H9 (cell line): ENCODE measurements around the gene ACBD6. TPM values are rescaled to one million over a fixed set of nuclear protein-coding genes. Genes with fewer than 3 reads are reported as not detected.
A peak's percentile ranks its signal among the peaks of the same experiment; 100 is the strongest.

Experiments
- DNase-seq: peaks from one replicate; pipeline ENCODE4 v3.0.0-alpha.2; 2017
- H2AFZ ChIP-seq: one replicate; pipeline ENCODE4 v1.6.1; 2013; ENCODE audit warnings: mild to moderate bottlenecking, low read length, control low read depth, moderate library complexity
- H2AK5ac ChIP-seq: 2 replicates; pipeline ENCODE4 v1.6.1; 2013; ENCODE audit warnings: low read length, control low read depth, mixed read lengths; ENCODE audit not compliant: insufficient read length
- H2BK120ac ChIP-seq: one replicate; pipeline ENCODE4 v1.6.1; 2013; ENCODE audit warnings: low read depth, mild to moderate bottlenecking, low read length, control low read depth, inconsistent platforms; ENCODE audit not compliant: poor library complexity, severe bottlenecking
- H2BK12ac ChIP-seq: 2 replicates; pipeline ENCODE4 v1.6.1; 2013; ENCODE audit warnings: low read length, control low read depth, mixed read lengths, low read depth; ENCODE audit not compliant: insufficient read length
- H2BK15ac ChIP-seq: 2 replicates; pipeline ENCODE4 v1.6.1; 2013; ENCODE audit warnings: low read depth, low read length, control low read depth
- H2BK20ac ChIP-seq: one replicate; pipeline ENCODE4 v1.6.1; 2013; ENCODE audit warnings: low read depth, mild to moderate bottlenecking, low read length, control low read depth, inconsistent platforms; ENCODE audit not compliant: poor library complexity, severe bottlenecking
- H2BK5ac ChIP-seq: 2 replicates; pipeline ENCODE4 v1.6.1; 2013; ENCODE audit warnings: low read length, control low read depth, mixed read lengths; ENCODE audit not compliant: insufficient read length
- H3K14ac ChIP-seq: 2 replicates; pipeline ENCODE4 v1.6.1; 2013; ENCODE audit warnings: low read length, control low read depth; ENCODE audit not compliant: insufficient read depth
- H3K18ac ChIP-seq: 2 replicates; pipeline ENCODE4 v1.6.1; 2013; ENCODE audit warnings: low read depth, mild to moderate bottlenecking, mixed read lengths, low read length, control low read depth; ENCODE audit not compliant: insufficient read length
- H3K23ac ChIP-seq: 2 replicates; pipeline ENCODE4 v1.6.1; 2013; ENCODE audit warnings: low read length, control low read depth, mixed read lengths, low read depth; ENCODE audit not compliant: insufficient read length
- H3K23me2 ChIP-seq: 2 replicates; pipeline ENCODE4 v1.6.1; 2013; ENCODE audit warnings: low read depth, mild to moderate bottlenecking, mixed read lengths, low read length, control low read depth; ENCODE audit not compliant: insufficient read length, poor library complexity, severe bottlenecking
- H3K27ac ChIP-seq: 2 replicates; pipeline ENCODE4 v1.5.1; 2013; ENCODE audit warnings: low read length, control low read depth, mixed read lengths, low read depth; ENCODE audit not compliant: insufficient read length
- H3K27me3 ChIP-seq: 2 replicates; pipeline ENCODE4 v1.6.1; 2013; ENCODE audit warnings: low read length, control low read depth, inconsistent platforms; ENCODE audit not compliant: insufficient read depth
- H3K4ac ChIP-seq: 2 replicates; pipeline ENCODE4 v1.6.1; 2013; ENCODE audit warnings: low read depth, mild to moderate bottlenecking, control low read depth, inconsistent platforms, low read length, moderate library complexity
- H3K4me1 ChIP-seq: 2 replicates; pipeline ENCODE4 v1.6.1; 2013; ENCODE audit warnings: low read length, control low read depth, inconsistent platforms; ENCODE audit not compliant: insufficient read depth
- H3K4me2 ChIP-seq: 2 replicates; pipeline ENCODE4 v1.6.1; 2013; ENCODE audit warnings: low read length, control low read depth, mixed read lengths; ENCODE audit not compliant: insufficient read length, insufficient read depth
- H3K56ac ChIP-seq: 2 replicates; pipeline ENCODE4 v1.6.1; 2013; ENCODE audit warnings: low read depth, mild to moderate bottlenecking, mixed read lengths, low read length, control low read depth; ENCODE audit not compliant: insufficient read length
- H3K79me1 ChIP-seq: 2 replicates; pipeline ENCODE4 v1.6.1; 2013; ENCODE audit warnings: low read depth, mild to moderate bottlenecking, moderate library complexity, low read length, control low read depth, inconsistent platforms; ENCODE audit not compliant: insufficient read depth, poor library complexity, severe bottlenecking
- H3K79me2 ChIP-seq: 2 replicates; pipeline ENCODE4 v1.6.1; 2013; ENCODE audit warnings: low read length, control low read depth, inconsistent platforms; ENCODE audit not compliant: insufficient read depth
- H3K9ac ChIP-seq: 2 replicates; pipeline ENCODE4 v1.6.1; 2013; ENCODE audit warnings: low read length, control low read depth, mixed read lengths; ENCODE audit not compliant: insufficient read length; ENCODE audit errors: extremely low read depth
- H3K9me3 ChIP-seq: one replicate; pipeline ENCODE4 v1.6.1; 2013; ENCODE audit warnings: low read depth, low read length, inconsistent platforms; ENCODE audit not compliant: control insufficient read depth
- H3T11ph ChIP-seq: one replicate; pipeline ENCODE4 v1.6.1; 2013; ENCODE audit warnings: mild to moderate bottlenecking, low read length, control low read depth, inconsistent platforms
- H4K20me1 ChIP-seq: one replicate; pipeline ENCODE4 v1.6.1; 2013; ENCODE audit not compliant: control insufficient read depth, insufficient read length, insufficient read depth
- H4K5ac ChIP-seq: 2 replicates; pipeline ENCODE4 v1.6.1; 2013; ENCODE audit warnings: low read depth, mild to moderate bottlenecking, mixed read lengths, low read length, control low read depth; ENCODE audit not compliant: insufficient read length
- H4K8ac ChIP-seq: replicated peaks from 2 replicates; pipeline ENCODE4 v1.6.1; 2013; ENCODE audit warnings: low read length, control low read depth, mixed read lengths, low read depth; ENCODE audit not compliant: insufficient read length
- H4K91ac ChIP-seq: 2 replicates; pipeline ENCODE4 v1.6.1; 2013; ENCODE audit warnings: low read depth, mild to moderate bottlenecking, moderate library complexity, mixed read lengths, low read length, control low read depth; ENCODE audit not compliant: insufficient read length
- H3K27ac Mint-ChIP-seq, 3 experiments: 2 replicates in 2 of 3; 3 replicates in 1 of 3; pipeline ENCODE4 v1.8.0; 2020 to 2021; ENCODE audit warnings: mixed read lengths in 3 of 3, mild to moderate bottlenecking in 1 of 3, moderate library complexity in 1 of 3
- H3K27me3 Mint-ChIP-seq: 2 replicates; pipeline ENCODE4 v1.8.0; 2021; ENCODE audit warnings: low read depth, mild to moderate bottlenecking, moderate library complexity, mixed read lengths
- H3K36me3 Mint-ChIP-seq, 3 experiments: 2 replicates in 2 of 3; 3 replicates in 1 of 3; pipeline ENCODE4 v1.8.0; 2020 to 2021; ENCODE audit warnings: low read depth in 3 of 3, mixed read lengths in 3 of 3; ENCODE audit not compliant: insufficient read depth in 1 of 3
- H3K4me1 Mint-ChIP-seq, 2 experiments: 2 replicates each; pipeline ENCODE4 v1.8.0; 2020; ENCODE audit warnings: mixed read lengths in 2 of 2
- H3K4me3 Mint-ChIP-seq, 2 experiments: 2 replicates in 1 of 2; 3 replicates in 1 of 2; pipeline ENCODE4 v1.8.0; 2020 to 2021; ENCODE audit warnings: mild to moderate bottlenecking in 2 of 2, mixed read lengths in 2 of 2, moderate library complexity in 1 of 2
- H3K9me3 Mint-ChIP-seq, 2 experiments: 2 replicates in 1 of 2; 3 replicates in 1 of 2; pipeline ENCODE4 v1.8.0; 2020; ENCODE audit warnings: mild to moderate bottlenecking in 2 of 2, mixed read lengths in 2 of 2, moderate library complexity in 1 of 2
- CTCF ChIP-seq: fragments of 200-600 bp; sonication (generic); conservative IDR thresholded peaks from 3 replicates; pipeline ENCODE4 v1.8.0; 2021; ENCODE audit warnings: antibody characterized with exemption, mild to moderate bottlenecking
- WGBS: extraction: QIAGEN DNeasy Blood & Tissue Kit; methylation state at CpG from one replicate; pipeline ENCODE4 v1.1.7; 2013; ENCODE audit warnings: missing lambda C conversion rate, low lambda C conversion rate, mixed read lengths; ENCODE audit not compliant: insufficient read length; ENCODE audit errors: extremely low coverage; 5-methylcytosine and 5-hydroxymethylcytosine counted together
- total RNA-seq: library from RNA; stranded (reverse); gene quantifications from 2 replicates; pipeline ENCODE4 v1.2.1, GENCODE V29; 2021

ACBD6 gene
- total RNA-seq, 1 experiment from 2014 or later = 51.4 TPM

GRCh38 chr1:180424848-180425457 lies 77.4 kb downstream of the ACBD6 start:
- H3K9me3 ChIP-seq = no peaks in the 10 kb centered on the region
- H3K79me2 ChIP-seq = no peaks in the 10 kb centered on the region
- no peak overlapping the region for H3K18ac ChIP-seq
- no peak overlapping the region for H3K4ac ChIP-seq
- TF ChIP-seq CTCF = no peak
- H3K4me2 ChIP-seq = no peak overlapping the region
- no peak overlapping the region for H3K56ac ChIP-seq
- no peaks in the 10 kb centered on the region for H3K27me3 Mint-ChIP-seq
- H3K27me3 ChIP-seq = no peaks in the 10 kb centered on the region
- H3K23ac ChIP-seq = no peak overlapping the region
- H4K5ac ChIP-seq = no peak overlapping the region
- H4K20me1 ChIP-seq = no peaks in the 10 kb centered on the region
- no peak overlapping the region for H4K8ac ChIP-seq
- no peak overlapping the region for H2AFZ ChIP-seq
- H3K9ac ChIP-seq = no peak overlapping the region
- no peak overlapping the region for H2BK5ac ChIP-seq
- peaks cover 5% of the 10 kb centered on the region; the same call in 1 of the 2 replicates for H3K4me1 ChIP-seq
- H3K79me1 ChIP-seq = no peaks in the 10 kb centered on the region
- H2BK20ac ChIP-seq = no peak overlapping the region
- H3K9me3 Mint-ChIP-seq = no peaks in the 10 kb centered on the region; a peak in 1 of 5 replicates
- no peak overlapping the region for H2BK120ac ChIP-seq
- H2AK5ac ChIP-seq = no peak overlapping the region
- H2BK15ac ChIP-seq = no peak overlapping the region
- H2BK12ac ChIP-seq = no peak overlapping the region
- no peak overlapping the region for H3K4me3 Mint-ChIP-seq
- H3K23me2 ChIP-seq = no peaks in the 10 kb centered on the region
- H3T11ph ChIP-seq = no peak overlapping the region
- DNase-seq = no peak
- H3K36me3 Mint-ChIP-seq = peaks cover 7 to 10% (median 10%) of the 10 kb centered on the region in 3 experiments; a peak in 6 of 7 replicates
- H3K27ac ChIP-seq = peak overlapping the region; percentile 55
- H4K91ac ChIP-seq = no peak overlapping the region
- peak overlapping the region; percentile 3 to 62 (median 20); a peak in 6 of 7 replicates for H3K27ac Mint-ChIP-seq
- H3K14ac ChIP-seq = no peak overlapping the region
- peaks cover 20 to 24% of the 10 kb centered on the region in 2 experiments for H3K4me1 Mint-ChIP-seq
- WGBS = no CpG with 5 or more reads among the region's 3 CpGs
